H9 (cell line): ENCODE data around the gene GPATCH2. TPM values are rescaled to one million over a fixed set of nuclear protein-coding genes. Genes with fewer than 3 reads are reported as not detected.

Experiments
- DNase-seq: peaks from one replicate; pipeline ENCODE4 v3.0.0-alpha.2; 2017
- H2AFZ ChIP-seq: one replicate; pipeline ENCODE4 v1.6.1; 2013; ENCODE audit warnings: mild to moderate bottlenecking, low read length, control low read depth, moderate library complexity
- H2AK5ac ChIP-seq: 2 replicates; pipeline ENCODE4 v1.6.1; 2013; ENCODE audit warnings: low read length, control low read depth, mixed read lengths; ENCODE audit not compliant: insufficient read length
- H2BK120ac ChIP-seq: one replicate; pipeline ENCODE4 v1.6.1; 2013; ENCODE audit warnings: low read depth, mild to moderate bottlenecking, low read length, control low read depth, inconsistent platforms; ENCODE audit not compliant: poor library complexity, severe bottlenecking
- H2BK12ac ChIP-seq: 2 replicates; pipeline ENCODE4 v1.6.1; 2013; ENCODE audit warnings: low read length, control low read depth, mixed read lengths, low read depth; ENCODE audit not compliant: insufficient read length
- H2BK15ac ChIP-seq: 2 replicates; pipeline ENCODE4 v1.6.1; 2013; ENCODE audit warnings: low read depth, low read length, control low read depth
- H2BK20ac ChIP-seq: one replicate; pipeline ENCODE4 v1.6.1; 2013; ENCODE audit warnings: low read depth, mild to moderate bottlenecking, low read length, control low read depth, inconsistent platforms; ENCODE audit not compliant: poor library complexity, severe bottlenecking
- H2BK5ac ChIP-seq: 2 replicates; pipeline ENCODE4 v1.6.1; 2013; ENCODE audit warnings: low read length, control low read depth, mixed read lengths; ENCODE audit not compliant: insufficient read length
- H3K14ac ChIP-seq: 2 replicates; pipeline ENCODE4 v1.6.1; 2013; ENCODE audit warnings: low read length, control low read depth; ENCODE audit not compliant: insufficient read depth
- H3K18ac ChIP-seq: 2 replicates; pipeline ENCODE4 v1.6.1; 2013; ENCODE audit warnings: low read depth, mild to moderate bottlenecking, mixed read lengths, low read length, control low read depth; ENCODE audit not compliant: insufficient read length
- H3K23ac ChIP-seq: 2 replicates; pipeline ENCODE4 v1.6.1; 2013; ENCODE audit warnings: low read length, control low read depth, mixed read lengths, low read depth; ENCODE audit not compliant: insufficient read length
- H3K23me2 ChIP-seq: 2 replicates; pipeline ENCODE4 v1.6.1; 2013; ENCODE audit warnings: low read depth, mild to moderate bottlenecking, mixed read lengths, low read length, control low read depth; ENCODE audit not compliant: insufficient read length, poor library complexity, severe bottlenecking
- H3K27ac ChIP-seq: 2 replicates; pipeline ENCODE4 v1.5.1; 2013; ENCODE audit warnings: low read length, control low read depth, mixed read lengths, low read depth; ENCODE audit not compliant: insufficient read length
- H3K27me3 ChIP-seq: 2 replicates; pipeline ENCODE4 v1.6.1; 2013; ENCODE audit warnings: low read length, control low read depth, inconsistent platforms; ENCODE audit not compliant: insufficient read depth
- H3K4ac ChIP-seq: 2 replicates; pipeline ENCODE4 v1.6.1; 2013; ENCODE audit warnings: low read depth, mild to moderate bottlenecking, control low read depth, inconsistent platforms, low read length, moderate library complexity
- H3K4me1 ChIP-seq: 2 replicates; pipeline ENCODE4 v1.6.1; 2013; ENCODE audit warnings: low read length, control low read depth, inconsistent platforms; ENCODE audit not compliant: insufficient read depth
- H3K4me2 ChIP-seq: 2 replicates; pipeline ENCODE4 v1.6.1; 2013; ENCODE audit warnings: low read length, control low read depth, mixed read lengths; ENCODE audit not compliant: insufficient read length, insufficient read depth
- H3K56ac ChIP-seq: 2 replicates; pipeline ENCODE4 v1.6.1; 2013; ENCODE audit warnings: low read depth, mild to moderate bottlenecking, mixed read lengths, low read length, control low read depth; ENCODE audit not compliant: insufficient read length
- H3K79me1 ChIP-seq: 2 replicates; pipeline ENCODE4 v1.6.1; 2013; ENCODE audit warnings: low read depth, mild to moderate bottlenecking, moderate library complexity, low read length, control low read depth, inconsistent platforms; ENCODE audit not compliant: insufficient read depth, poor library complexity, severe bottlenecking
- H3K79me2 ChIP-seq: 2 replicates; pipeline ENCODE4 v1.6.1; 2013; ENCODE audit warnings: low read length, control low read depth, inconsistent platforms; ENCODE audit not compliant: insufficient read depth
- H3K9ac ChIP-seq: 2 replicates; pipeline ENCODE4 v1.6.1; 2013; ENCODE audit warnings: low read length, control low read depth, mixed read lengths; ENCODE audit not compliant: insufficient read length; ENCODE audit errors: extremely low read depth
- H3K9me3 ChIP-seq: one replicate; pipeline ENCODE4 v1.6.1; 2013; ENCODE audit warnings: low read depth, low read length, inconsistent platforms; ENCODE audit not compliant: control insufficient read depth
- H3T11ph ChIP-seq: one replicate; pipeline ENCODE4 v1.6.1; 2013; ENCODE audit warnings: mild to moderate bottlenecking, low read length, control low read depth, inconsistent platforms
- H4K20me1 ChIP-seq: one replicate; pipeline ENCODE4 v1.6.1; 2013; ENCODE audit not compliant: control insufficient read depth, insufficient read length, insufficient read depth
- H4K5ac ChIP-seq: 2 replicates; pipeline ENCODE4 v1.6.1; 2013; ENCODE audit warnings: low read depth, mild to moderate bottlenecking, mixed read lengths, low read length, control low read depth; ENCODE audit not compliant: insufficient read length
- H4K8ac ChIP-seq: replicated peaks from 2 replicates; pipeline ENCODE4 v1.6.1; 2013; ENCODE audit warnings: low read length, control low read depth, mixed read lengths, low read depth; ENCODE audit not compliant: insufficient read length
- H4K91ac ChIP-seq: 2 replicates; pipeline ENCODE4 v1.6.1; 2013; ENCODE audit warnings: low read depth, mild to moderate bottlenecking, moderate library complexity, mixed read lengths, low read length, control low read depth; ENCODE audit not compliant: insufficient read length
- H3K27ac Mint-ChIP-seq, 3 experiments: 2 replicates in 2 of 3; 3 replicates in 1 of 3; pipeline ENCODE4 v1.8.0; 2020 to 2021; ENCODE audit warnings: mixed read lengths in 3 of 3, mild to moderate bottlenecking in 1 of 3, moderate library complexity in 1 of 3
- H3K27me3 Mint-ChIP-seq: 2 replicates; pipeline ENCODE4 v1.8.0; 2021; ENCODE audit warnings: low read depth, mild to moderate bottlenecking, moderate library complexity, mixed read lengths
- H3K36me3 Mint-ChIP-seq, 3 experiments: 2 replicates in 2 of 3; 3 replicates in 1 of 3; pipeline ENCODE4 v1.8.0; 2020 to 2021; ENCODE audit warnings: low read depth in 3 of 3, mixed read lengths in 3 of 3; ENCODE audit not compliant: insufficient read depth in 1 of 3
- H3K4me1 Mint-ChIP-seq, 2 experiments: 2 replicates each; pipeline ENCODE4 v1.8.0; 2020; ENCODE audit warnings: mixed read lengths in 2 of 2
- H3K4me3 Mint-ChIP-seq, 2 experiments: 2 replicates in 1 of 2; 3 replicates in 1 of 2; pipeline ENCODE4 v1.8.0; 2020 to 2021; ENCODE audit warnings: mild to moderate bottlenecking in 2 of 2, mixed read lengths in 2 of 2, moderate library complexity in 1 of 2
- H3K9me3 Mint-ChIP-seq, 2 experiments: 2 replicates in 1 of 2; 3 replicates in 1 of 2; pipeline ENCODE4 v1.8.0; 2020; ENCODE audit warnings: mild to moderate bottlenecking in 2 of 2, mixed read lengths in 2 of 2, moderate library complexity in 1 of 2
- WGBS: extraction: QIAGEN DNeasy Blood & Tissue Kit; methylation state at CpG from one replicate; pipeline ENCODE4 v1.1.7; 2013; ENCODE audit warnings: missing lambda C conversion rate, low lambda C conversion rate, mixed read lengths; ENCODE audit not compliant: insufficient read length; ENCODE audit errors: extremely low coverage; 5-methylcytosine and 5-hydroxymethylcytosine counted together
- total RNA-seq: library from RNA; stranded (reverse); gene quantifications from 2 replicates; pipeline ENCODE4 v1.2.1, GENCODE V29; 2021
- TF ChIP-seq, protein P1 (sequence below): fragments of 200-600 bp; sonication (generic); conservative IDR thresholded peaks from 3 replicates; pipeline ENCODE4 v1.8.0; 2021; ENCODE audit warnings: antibody characterized with exemption, mild to moderate bottlenecking

The GPATCH2 gene
- total RNA-seq, 1 experiment from 2014 or later, result 14.3 TPM

DNA sequence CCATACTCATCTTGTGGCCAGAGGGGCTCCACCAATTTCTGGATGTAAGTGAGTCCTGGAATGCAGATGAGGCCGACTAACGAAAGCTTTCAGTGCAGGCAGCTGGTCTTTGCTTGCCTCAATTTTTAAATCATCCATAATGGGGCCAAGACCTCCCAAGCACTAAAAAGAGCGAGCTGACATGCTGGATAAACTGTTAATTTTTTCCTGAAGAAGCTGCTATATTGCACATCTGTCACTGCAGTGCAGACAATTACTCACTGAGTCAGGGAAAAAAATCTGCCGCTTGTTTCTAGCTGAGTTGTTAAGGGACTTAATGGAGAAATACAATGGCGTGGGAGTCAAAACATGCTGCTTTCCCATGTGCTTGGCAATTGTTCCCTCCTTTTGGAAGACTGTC, 205.5 kb downstream of the GPATCH2 start:
- no CpG with 5 or more reads among the region's 5 CpGs for WGBS

More for the DNA sequence above, 205.5 kb downstream of the GPATCH2 start:
- H3K14ac ChIP-seq, result no peak overlapping the region
- H2BK5ac ChIP-seq, result no peak overlapping the region
- H2AK5ac ChIP-seq, result no peak overlapping the region
- TF ChIP-seq, protein P1, sequence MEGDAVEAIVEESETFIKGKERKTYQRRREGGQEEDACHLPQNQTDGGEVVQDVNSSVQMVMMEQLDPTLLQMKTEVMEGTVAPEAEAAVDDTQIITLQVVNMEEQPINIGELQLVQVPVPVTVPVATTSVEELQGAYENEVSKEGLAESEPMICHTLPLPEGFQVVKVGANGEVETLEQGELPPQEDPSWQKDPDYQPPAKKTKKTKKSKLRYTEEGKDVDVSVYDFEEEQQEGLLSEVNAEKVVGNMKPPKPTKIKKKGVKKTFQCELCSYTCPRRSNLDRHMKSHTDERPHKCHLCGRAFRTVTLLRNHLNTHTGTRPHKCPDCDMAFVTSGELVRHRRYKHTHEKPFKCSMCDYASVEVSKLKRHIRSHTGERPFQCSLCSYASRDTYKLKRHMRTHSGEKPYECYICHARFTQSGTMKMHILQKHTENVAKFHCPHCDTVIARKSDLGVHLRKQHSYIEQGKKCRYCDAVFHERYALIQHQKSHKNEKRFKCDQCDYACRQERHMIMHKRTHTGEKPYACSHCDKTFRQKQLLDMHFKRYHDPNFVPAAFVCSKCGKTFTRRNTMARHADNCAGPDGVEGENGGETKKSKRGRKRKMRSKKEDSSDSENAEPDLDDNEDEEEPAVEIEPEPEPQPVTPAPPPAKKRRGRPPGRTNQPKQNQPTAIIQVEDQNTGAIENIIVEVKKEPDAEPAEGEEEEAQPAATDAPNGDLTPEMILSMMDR, result no peak
- H3K27ac ChIP-seq, result no peak overlapping the region
- H2BK20ac ChIP-seq, result no peak overlapping the region
- H4K8ac ChIP-seq, result no peak overlapping the region
- no peak overlapping the region for H2BK15ac ChIP-seq
- no peaks in the 10 kb centered on the region for H3K4me1 ChIP-seq
- H4K20me1 ChIP-seq, result no peaks in the 10 kb centered on the region
- no peaks in the 10 kb centered on the region; the same call in 1 of the 2 replicates for H3K27me3 Mint-ChIP-seq
- no peak overlapping the region for H2BK12ac ChIP-seq
- no peak overlapping the region for H3K9ac ChIP-seq
- H3T11ph ChIP-seq, result no peak overlapping the region
- no peak for DNase-seq
- H3K56ac ChIP-seq, result no peak overlapping the region
- H4K91ac ChIP-seq, result no peak overlapping the region
- no peaks in the 10 kb centered on the region for H3K9me3 Mint-ChIP-seq
- H3K27me3 ChIP-seq, result no peaks in the 10 kb centered on the region
- H3K18ac ChIP-seq, result no peak overlapping the region
- H2AFZ ChIP-seq, result no peak overlapping the region
- H2BK120ac ChIP-seq, result no peak overlapping the region
- H3K23me2 ChIP-seq, result no peaks in the 10 kb centered on the region
- H4K5ac ChIP-seq, result no peak overlapping the region
- no peaks in the 10 kb centered on the region for H3K79me1 ChIP-seq
- H3K4me2 ChIP-seq, result no peak overlapping the region
- H3K36me3 Mint-ChIP-seq, result 0 out of 7 replicates have a peak, but pooled peaks cover 0 to 1% (median 0%) of the 10 kb centered on the region in 3 experiments
- no peak overlapping the region for H3K23ac ChIP-seq
- no peak overlapping the region for H3K27ac Mint-ChIP-seq
- no peak overlapping the region for H3K4ac ChIP-seq
- no peak overlapping the region for H3K4me3 Mint-ChIP-seq
- H3K9me3 ChIP-seq, result no peaks in the 10 kb centered on the region
- H3K4me1 Mint-ChIP-seq, result peaks cover 0 to 5% of the 10 kb centered on the region in 2 experiments; a peak in 3 of 4 replicates
- no peaks in the 10 kb centered on the region for H3K79me2 ChIP-seq
